HUES64 (cell line): ENCODE results near the gene SLC9B2.

Experiments used
- H3K27ac ChIP-seq: 2 replicates; pipeline ENCODE4 v1.7.0; 2013; ENCODE audit warnings: low read depth, low read length, inconsistent platforms
- H3K27me3 ChIP-seq: 2 replicates; pipeline ENCODE4 v1.6.1; 2013; ENCODE audit warnings: mild to moderate bottlenecking, low read length; ENCODE audit not compliant: insufficient read depth
- H3K36me3 ChIP-seq: 2 replicates; pipeline ENCODE4 v1.6.1; 2013; ENCODE audit warnings: mild to moderate bottlenecking, low read length; ENCODE audit not compliant: insufficient read depth
- H3K4me1 ChIP-seq: 2 replicates; pipeline ENCODE4 v1.6.1; 2013; ENCODE audit warnings: mild to moderate bottlenecking, low read length, moderate library complexity; ENCODE audit not compliant: insufficient read depth
- H3K4me3 ChIP-seq: 2 replicates; pipeline ENCODE4 v1.5.1; 2013; ENCODE audit warnings: mild to moderate bottlenecking, low read length, moderate library complexity
- H3K9ac ChIP-seq: 2 replicates; pipeline ENCODE4 v1.6.1; 2013; ENCODE audit warnings: mild to moderate bottlenecking, low read depth, low read length
- H3K9me3 ChIP-seq: 2 replicates; pipeline ENCODE4 v1.6.1; 2013; ENCODE audit warnings: low read depth, low read length; ENCODE audit not compliant: insufficient read depth
- WGBS: fragments of 150-250, 120-280 bp; methylation state at CpG from one replicate; pipeline ENCODE4 v1.1.7; 2013; ENCODE audit warnings: missing lambda C conversion rate; 5-methylcytosine and 5-hydroxymethylcytosine counted together

The SLC9B2 gene

GRCh38 chr4:103046416-103047290 is 29.9 kb downstream of the SLC9B2 start:
- no peaks in the 10 kb centered on the region for H3K36me3 ChIP-seq

DNA sequence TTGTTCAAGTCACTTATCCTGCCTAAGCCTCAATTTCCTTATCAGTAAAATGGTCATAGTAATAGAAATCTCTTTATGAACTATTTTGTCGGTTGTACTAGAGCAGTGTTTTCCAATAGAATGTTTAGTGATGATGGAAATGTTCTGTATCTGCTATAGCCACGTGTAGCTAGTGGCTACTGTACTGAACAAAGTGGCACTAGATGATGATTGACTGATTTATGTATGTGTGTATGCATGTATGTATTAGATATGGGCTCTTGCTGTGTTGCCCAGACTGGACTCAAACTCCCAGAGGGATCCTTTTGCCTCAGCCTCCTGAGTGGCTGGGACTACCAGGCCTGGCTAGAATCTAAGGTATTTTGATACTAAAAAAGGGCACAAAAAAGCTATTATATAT is 32.4 kb downstream of the SLC9B2 start:
- WGBS: 93% methylated on average over 2 of the region's 2 CpGs
- no peak overlapping the region for H3K27ac ChIP-seq
- H3K4me1 ChIP-seq: no peaks in the 10 kb centered on the region
- no peaks in the 10 kb centered on the region for H3K27me3 ChIP-seq
- H3K4me3 ChIP-seq: no peak overlapping the region
- H3K36me3 ChIP-seq: no peaks in the 10 kb centered on the region
- no peak overlapping the region for H3K9ac ChIP-seq
- no peaks in the 10 kb centered on the region for H3K9me3 ChIP-seq

More at GRCh38 chr4:103046416-103047290, 29.9 kb downstream of the SLC9B2 start:
- H3K27ac ChIP-seq: no peak overlapping the region
- no peak overlapping the region for H3K9ac ChIP-seq
- no peaks in the 10 kb centered on the region for H3K27me3 ChIP-seq
- H3K4me3 ChIP-seq: no peak overlapping the region
- 54% methylated on average over 5 of the region's 5 CpGs for WGBS
- no peaks in the 10 kb centered on the region for H3K9me3 ChIP-seq
- no peaks in the 10 kb centered on the region for H3K4me1 ChIP-seq

DNA sequence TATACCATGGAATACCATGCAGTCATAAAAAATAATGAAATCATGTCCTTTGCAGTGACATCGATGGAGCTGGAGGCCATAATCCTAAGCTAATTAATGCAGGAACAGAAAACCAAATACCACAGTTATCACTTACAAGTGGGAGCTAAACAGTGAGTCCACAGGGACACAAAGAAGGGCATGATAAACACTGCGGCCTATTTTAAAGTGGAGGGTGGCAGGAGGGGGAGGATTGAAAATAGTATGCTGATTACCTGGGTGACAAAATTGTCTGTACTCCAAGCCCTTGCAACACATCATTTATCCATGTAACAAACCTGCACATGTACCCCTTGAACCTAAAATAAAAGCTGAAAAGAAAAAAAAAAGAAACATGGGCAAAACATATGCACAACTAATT is 40.4 kb downstream of the SLC9B2 start:
- H3K4me1 ChIP-seq: no peaks in the 10 kb centered on the region
- no peak overlapping the region for H3K27ac ChIP-seq
- WGBS: 95% methylated on average over 2 of the region's 2 CpGs
- no peaks in the 10 kb centered on the region for H3K27me3 ChIP-seq
- no peak overlapping the region for H3K4me3 ChIP-seq
- no peak overlapping the region for H3K9ac ChIP-seq
- H3K9me3 ChIP-seq: no peaks in the 10 kb centered on the region
- H3K36me3 ChIP-seq: no peaks in the 10 kb centered on the region

DNA sequence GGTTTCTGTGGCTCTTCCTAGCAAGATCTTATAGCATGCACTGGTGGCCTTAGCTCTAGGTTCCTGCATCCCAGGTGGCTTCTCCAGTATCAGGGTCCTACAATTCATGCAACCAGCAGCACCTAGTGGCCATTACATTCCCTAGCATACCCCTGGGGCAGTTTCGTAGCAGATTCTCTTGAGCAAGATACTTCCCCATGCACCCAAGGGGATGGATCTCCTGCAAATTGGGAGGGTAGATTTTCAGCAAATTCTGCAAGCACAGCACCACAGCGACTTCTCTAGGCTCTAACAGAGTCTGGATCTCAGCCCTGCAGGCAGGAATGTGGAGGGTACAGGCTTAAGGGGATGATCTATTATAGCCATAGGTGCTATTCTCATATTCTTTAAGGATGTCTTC is 44.0 kb downstream of the SLC9B2 start:
- 42% methylated on average over 2 of the region's 2 CpGs for WGBS

GRCh38 chr4:103030791-103031190 is 45.8 kb downstream of the SLC9B2 start:
- Histone ChIP-seq H3K9me3 (no peaks in the 10 kb centered on the region), H3K9ac (no peak overlapping the region), H3K27ac (no peak overlapping the region), H3K4me1 (no peaks in the 10 kb centered on the region), H3K27me3 (no peaks in the 10 kb centered on the region), H3K36me3 (no peaks in the 10 kb centered on the region), H3K4me3 (no peak overlapping the region)
- WGBS: 91% methylated on average over 3 of the region's 3 CpGs

More for the DNA sequence above, 44.0 kb downstream of the SLC9B2 start:
- H3K9ac ChIP-seq: no peak overlapping the region
- H3K9me3 ChIP-seq: no peaks in the 10 kb centered on the region
- no peaks in the 10 kb centered on the region for H3K4me1 ChIP-seq
- H3K27ac ChIP-seq: no peak overlapping the region
- H3K36me3 ChIP-seq: no peaks in the 10 kb centered on the region
- no peaks in the 10 kb centered on the region for H3K27me3 ChIP-seq
- H3K4me3 ChIP-seq: no peak overlapping the region

GRCh38 chr4:103029300-103029699 is 47.3 kb downstream of the SLC9B2 start:
- Histone ChIP-seq H3K36me3 (no peaks in the 10 kb centered on the region), H3K9me3 (no peaks in the 10 kb centered on the region), H3K27me3 (no peaks in the 10 kb centered on the region), H3K27ac (no peak overlapping the region), H3K9ac (no peak overlapping the region), H3K4me3 (no peak overlapping the region), H3K4me1 (no peaks in the 10 kb centered on the region)
- WGBS: 92% methylated on average over 1 of the region's 1 CpG

DNA sequence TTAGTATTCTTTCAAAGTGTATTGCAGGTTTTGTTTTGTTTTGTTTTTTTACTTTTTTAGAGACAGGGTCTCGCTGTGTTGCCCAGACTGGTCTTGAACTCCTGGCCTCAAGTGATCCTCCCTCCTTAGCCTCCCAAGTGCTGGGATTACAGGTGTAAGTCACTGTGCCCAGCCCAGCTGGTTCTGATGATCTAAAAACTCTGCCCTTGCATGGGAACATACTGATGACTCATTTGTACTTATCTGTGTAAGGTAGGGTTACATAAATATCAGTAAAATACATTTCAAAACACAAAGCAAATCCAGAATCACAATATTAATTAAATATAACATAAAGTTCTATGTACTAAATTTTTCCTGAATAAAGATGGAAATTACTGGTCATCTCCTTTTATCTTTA is 49.7 kb downstream of the SLC9B2 start:
- no peak overlapping the region for H3K27ac ChIP-seq
- WGBS: 95% methylated on average over 1 of the region's 1 CpG

DNA sequence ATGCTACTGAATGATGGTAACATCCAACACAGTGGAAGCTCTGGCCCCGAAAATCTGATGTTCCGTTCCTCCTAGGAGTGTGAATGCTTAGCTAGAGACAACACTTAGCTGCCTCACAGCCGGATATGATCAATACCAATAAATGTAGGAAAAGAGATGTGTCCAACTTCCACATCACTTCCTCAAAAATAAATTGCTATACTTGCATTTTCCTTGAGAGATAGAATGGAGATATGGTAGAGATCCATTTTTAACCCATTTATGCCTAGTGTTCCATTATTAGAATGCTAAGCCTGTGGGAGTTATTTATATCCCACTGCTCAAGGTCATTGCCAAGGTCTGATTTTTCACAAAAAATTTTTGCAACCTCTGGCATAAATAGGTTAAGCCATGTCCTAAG is 51.6 kb downstream of the SLC9B2 start:
- Histone ChIP-seq H3K27me3 (no peaks in the 10 kb centered on the region), H3K4me1 (0 out of 2 replicates have a peak, but pooled peaks cover under 1% of the 10 kb centered on the region), H3K9ac (no peak overlapping the region), H3K9me3 (no peaks in the 10 kb centered on the region), H3K4me3 (no peak overlapping the region), H3K36me3 (no peaks in the 10 kb centered on the region), H3K27ac (no peak overlapping the region)
- 93% methylated on average over 2 of the region's 3 CpGs for whole genome bisulfite sequencing

More for the DNA sequence above, 49.7 kb downstream of the SLC9B2 start:
- Histone ChIP-seq H3K4me1 (no peaks in the 10 kb centered on the region), H3K36me3 (no peaks in the 10 kb centered on the region), H3K9me3 (no peaks in the 10 kb centered on the region), H3K27me3 (no peaks in the 10 kb centered on the region), H3K4me3 (no peak overlapping the region), H3K9ac (no peak overlapping the region)

- Histone ChIP-seq H3K9ac (no peak overlapping the region), H3K27me3 (no peaks in the 10 kb centered on the region), H3K9me3 (no peaks in the 10 kb centered on the region), H3K4me3 (no peak overlapping the region), H3K27ac (no peak overlapping the region), H3K36me3 (no peaks in the 10 kb centered on the region), H3K4me1 (0 out of 2 replicates have a peak, but pooled peaks cover 2% of the 10 kb centered on the region)
- WGBS: 100% methylated on average over 1 of the region's 2 CpGs
Observed at GRCh38 chr4:103021120-103021519, 55.4 kb downstream of the SLC9B2 start.

GRCh38 chr4:103019308-103020124 is 57.0 kb downstream of the SLC9B2 start, which contains the start of gene SLC9B1:
SLC9B1 (minus strand) TSS chr4:103019705; CDS start chr4:102991711, 27,994 bp downstream.
- 0 out of 2 replicates have a peak, but pooled peaks cover 2% of the 10 kb centered on the region for H3K4me1 ChIP-seq
- peak within 1 kb of the TSS; percentile 88 for H3K27ac ChIP-seq
- H3K36me3 ChIP-seq: no peaks in the 10 kb centered on the region
- 18% methylated on average over 46 of the region's 46 CpGs for WGBS
- no peaks in the 10 kb centered on the region for H3K27me3 ChIP-seq
- peak within 1 kb of the TSS; percentile 70 for H3K4me3 ChIP-seq
- no peaks in the 10 kb centered on the region for H3K9me3 ChIP-seq
- H3K9ac ChIP-seq: peak within 1 kb of the TSS; percentile 93
